ENCODE results near the gene MYO15B.

MYO15B gene

DNA sequence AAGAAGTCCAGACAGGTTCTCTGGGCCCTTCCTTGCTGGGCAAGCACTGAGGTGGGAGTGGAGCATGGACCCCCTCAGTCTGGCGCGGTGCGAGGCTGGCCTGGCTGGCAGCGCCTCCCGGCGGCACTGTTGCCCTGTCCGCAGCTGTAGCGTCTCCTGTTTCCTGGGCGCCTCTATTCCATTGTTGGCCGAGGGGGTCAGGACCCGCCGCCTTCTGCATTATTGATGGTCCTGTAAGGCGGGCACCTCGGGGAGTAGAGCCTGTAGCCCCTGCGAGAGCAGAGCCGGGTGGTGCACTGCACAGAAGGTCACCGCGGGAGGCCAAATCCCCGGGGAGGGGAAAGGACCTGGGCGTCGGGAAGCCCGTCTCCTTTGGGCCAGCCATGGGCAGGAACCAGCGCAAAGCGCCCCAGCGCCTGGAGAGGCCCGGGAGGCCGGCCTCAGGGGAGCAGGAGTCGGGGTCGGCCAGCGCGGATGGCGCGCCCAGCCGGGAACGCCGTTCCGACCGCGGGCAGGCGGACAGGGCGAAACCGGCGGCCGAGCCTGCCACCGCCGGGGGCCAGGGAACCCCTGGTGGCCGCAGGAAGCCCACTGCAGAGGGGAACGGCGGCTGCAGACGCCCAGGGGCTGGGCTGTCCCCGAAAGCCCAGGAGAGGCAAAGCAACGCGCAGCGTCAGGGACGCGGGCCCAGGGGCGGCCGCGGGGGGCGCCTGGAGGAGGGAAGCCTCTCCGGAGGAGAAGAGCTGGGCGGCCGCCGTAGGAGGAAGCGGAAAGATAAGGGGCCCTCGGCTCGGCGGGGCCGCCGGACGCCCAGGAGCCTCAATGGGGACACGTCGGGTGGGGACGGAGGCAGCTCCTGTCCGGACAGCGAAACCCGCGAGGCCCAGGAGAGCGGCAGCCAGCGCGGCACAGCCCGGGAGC is at the start of gene MYO15B:
TSS of gene MYO15B (plus strand) at position 126 of the 921 bp plus-strand sequence. CDS start at position 384, 258 bp downstream.
- DNase-seq (ENCODE audit: low spot score) (no peak), FAIRE-seq (no peak)

DNA sequence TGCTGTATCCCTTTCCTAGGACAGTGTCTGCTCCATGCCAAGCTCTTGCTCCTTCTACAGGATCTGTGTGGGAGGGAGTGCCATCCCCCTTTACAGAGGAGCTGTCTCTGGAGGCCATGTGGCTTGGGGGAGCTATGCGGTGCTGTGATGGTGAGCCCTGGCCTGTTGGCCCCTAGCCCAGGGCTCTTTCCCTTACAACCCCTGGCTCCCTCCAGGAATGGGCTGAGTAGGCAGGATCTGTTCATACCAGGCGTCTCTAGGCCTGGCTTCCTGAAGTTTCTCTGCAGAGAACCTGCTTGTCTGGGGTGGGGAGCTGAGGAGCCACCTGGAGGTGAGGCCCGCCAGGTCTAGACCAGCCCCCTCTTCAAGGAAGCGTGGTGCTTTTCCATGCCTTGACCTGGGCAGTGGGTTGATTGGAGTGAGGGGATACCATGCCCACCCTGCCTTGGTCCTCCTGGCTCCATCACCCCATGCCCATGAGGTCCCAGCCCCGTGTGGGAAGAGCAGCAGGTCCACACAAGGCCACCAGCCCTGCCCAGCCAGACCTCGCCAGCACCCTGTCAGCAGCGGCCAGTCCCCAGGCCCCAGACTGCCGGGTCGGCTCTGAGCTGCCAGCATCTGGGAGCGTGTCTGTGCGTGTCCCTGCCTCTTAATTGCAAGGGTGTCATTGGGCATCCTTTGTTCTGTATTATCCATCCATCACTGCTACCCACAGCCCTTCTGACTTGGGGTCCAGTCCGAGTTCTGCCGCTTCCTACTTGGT is 47.5 kb upstream of the MYO15B start:
- no peak for FAIRE-seq

GRCh38 chr17:75540923-75541503 is 46.6 kb upstream of the MYO15B start:
- DNase-seq (ENCODE audit: low spot score) (no peak), FAIRE-seq (no peak)

More for the DNA sequence above, 47.5 kb upstream of the MYO15B start:
- DNase-seq (ENCODE audit: low spot score) = no peak

DNA sequence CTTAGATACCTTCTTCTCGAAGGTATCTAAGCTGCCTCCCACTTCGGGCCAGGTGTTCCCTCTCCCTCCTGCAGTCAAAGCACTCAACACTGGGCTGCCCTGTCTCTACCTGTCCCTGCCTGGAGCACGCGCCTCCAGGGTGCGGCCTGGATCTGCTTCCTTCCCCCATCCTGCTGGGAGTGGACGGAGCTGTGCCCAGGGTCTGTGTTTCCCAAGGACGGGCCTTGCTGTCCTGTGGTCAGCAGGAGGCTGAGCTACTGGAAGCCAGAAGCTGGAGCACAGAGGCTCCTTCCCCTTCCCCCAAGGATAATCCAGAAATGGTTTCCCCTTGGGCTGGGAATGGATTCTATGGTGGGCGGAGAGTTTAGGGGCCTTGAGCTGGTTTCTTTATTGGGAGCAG is 45.4 kb upstream of the MYO15B start:
- FAIRE-seq (no peak), DNase-seq (ENCODE audit: low spot score) (no peak)

GRCh38 chr17:75542728-75543336 is 44.8 kb upstream of the MYO15B start:
- DNase-seq (ENCODE audit: low spot score) (no peak), FAIRE-seq (no peak)

DNA sequence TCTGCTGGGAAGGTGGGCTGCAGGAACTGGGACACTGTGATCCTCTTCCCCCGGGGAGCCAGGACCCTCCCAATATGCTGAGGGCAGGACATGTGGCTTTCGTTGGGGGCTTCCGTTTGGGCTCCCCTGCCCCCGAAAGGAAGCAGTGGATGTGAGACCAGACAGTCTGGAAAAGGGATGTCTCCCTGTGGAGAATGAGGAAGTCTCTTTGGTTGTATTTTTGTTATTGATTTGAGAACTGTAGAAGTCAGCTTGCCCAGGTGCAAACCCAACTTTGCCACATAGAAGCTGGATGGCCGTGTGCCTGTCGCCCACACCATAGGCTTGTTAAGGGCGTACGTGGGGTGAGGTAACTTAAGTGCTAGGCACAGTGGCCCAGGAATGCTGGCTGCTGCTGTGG is 43.4 kb upstream of the MYO15B start:
- no peak for FAIRE-seq

DNA sequence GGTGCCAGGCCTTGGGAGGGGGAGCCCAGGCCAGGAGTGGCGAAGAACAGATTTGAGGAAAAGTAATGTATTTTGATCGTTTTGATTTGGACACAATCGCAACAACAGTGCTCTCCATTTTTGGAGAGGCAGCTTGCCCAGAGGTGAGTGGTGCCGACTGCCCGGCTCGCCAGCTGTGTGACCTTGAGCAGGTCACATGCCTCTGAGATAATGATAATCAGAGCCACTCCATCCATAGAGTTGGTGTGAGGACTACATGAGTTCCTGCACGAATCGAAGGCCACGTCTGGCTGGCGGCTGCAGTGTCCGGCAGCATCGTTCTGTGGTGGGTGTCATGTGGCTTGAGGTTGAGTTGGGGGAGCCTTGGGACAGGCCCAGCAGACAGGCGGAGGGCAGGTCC is 41.4 kb upstream of the MYO15B start:
- DNase-seq (ENCODE audit: low spot score) (no peak), FAIRE-seq (no peak)

More for the DNA sequence above, 43.4 kb upstream of the MYO15B start:
- no peak for DNase-seq (ENCODE audit: low spot score)

GRCh38 chr17:75547091-75547490 is 40.5 kb upstream of the MYO15B start:
- FAIRE-seq = no peak

GRCh38 chr17:75548813-75549212 is 38.8 kb upstream of the MYO15B start:
- FAIRE-seq (no peak), DNase-seq (ENCODE audit: low spot score) (no peak)

More at GRCh38 chr17:75547091-75547490, 40.5 kb upstream of the MYO15B start:
- DNase-seq (ENCODE audit: low spot score) = no peak

DNA sequence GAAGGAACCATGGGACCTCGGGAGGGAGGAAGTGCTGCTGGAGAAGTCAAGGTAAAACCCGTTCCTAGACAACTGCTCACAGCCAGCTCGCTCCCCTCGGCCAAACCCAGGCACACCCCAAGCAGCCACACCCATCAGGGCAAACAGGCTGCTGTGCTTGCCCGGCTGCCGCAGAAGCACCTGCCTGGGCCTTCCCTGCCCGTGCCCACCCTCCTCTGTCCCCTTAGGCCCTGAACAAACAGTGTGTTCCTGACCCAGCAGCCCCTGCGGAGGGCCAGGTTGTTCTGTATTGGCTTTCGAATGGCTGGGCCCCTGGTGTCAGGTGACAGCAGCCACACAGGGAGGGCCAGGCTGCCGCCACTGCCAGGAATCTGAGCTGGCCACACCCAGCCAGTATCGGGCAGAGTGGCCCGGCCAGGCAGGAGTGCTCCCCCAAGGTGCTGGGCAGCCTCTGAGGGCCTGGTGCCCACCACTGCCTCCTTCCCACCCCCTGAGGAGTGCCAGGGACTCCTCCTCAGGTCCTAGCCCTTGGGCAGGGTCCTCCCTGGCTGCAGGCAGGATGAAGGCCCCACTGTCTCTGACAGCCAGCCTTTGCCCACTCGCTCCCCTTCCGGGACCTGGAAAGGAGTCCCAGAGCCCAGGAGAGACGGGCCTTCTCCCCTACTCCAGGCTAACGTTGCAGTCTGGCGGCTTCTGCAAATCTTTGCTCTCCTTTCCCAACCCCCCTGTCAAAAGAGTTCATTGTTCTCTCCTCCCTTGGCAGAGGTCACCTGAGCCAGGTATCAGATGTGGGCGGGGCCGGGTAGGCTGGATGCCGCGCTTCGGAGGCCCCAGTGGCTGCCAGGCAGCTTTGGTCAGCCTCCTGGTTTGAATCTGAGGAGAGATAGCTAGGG is 38.1 kb upstream of the MYO15B start:
- no peak for FAIRE-seq
- DNase-seq (ENCODE audit: low spot score) = no peak

- FAIRE-seq = no peak
- DNase-seq (ENCODE audit: low spot score) = no peak
Measured at GRCh38 chr17:75550139-75550465, 37.5 kb upstream of the MYO15B start.

DNA sequence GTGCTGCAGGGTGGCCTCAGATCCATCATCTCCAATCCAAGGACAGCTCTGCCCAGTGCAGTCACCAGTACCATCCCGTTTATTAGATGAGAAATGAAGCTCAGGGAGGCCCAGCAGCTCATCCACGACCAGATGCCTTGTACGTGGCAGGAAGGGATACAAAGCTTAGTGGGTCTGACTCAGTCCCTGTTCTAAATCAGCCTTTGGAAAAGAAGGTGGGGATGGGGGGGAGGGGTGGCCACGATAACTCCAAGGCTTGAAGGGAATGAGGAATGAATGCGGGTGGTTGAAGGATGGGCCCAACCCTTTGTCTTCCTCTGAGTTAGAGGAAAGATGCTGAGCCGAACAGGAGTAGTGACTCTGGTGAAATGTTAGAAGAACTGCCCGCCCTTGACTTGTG is 36.3 kb upstream of the MYO15B start:
- FAIRE-seq = no peak
- DNase-seq (ENCODE audit: low spot score) = peak; percentile 24

- DNase-seq (ENCODE audit: low spot score) = peak; percentile 11
- no peak for FAIRE-seq
Measured at GRCh38 chr17:75552425-75553294, 34.9 kb upstream of the MYO15B start.

GRCh38 chr17:75553295-75554110 is 34.1 kb upstream of the MYO15B start:
- DNase-seq (ENCODE audit: low spot score) = no peak
- no peak for FAIRE-seq

DNA sequence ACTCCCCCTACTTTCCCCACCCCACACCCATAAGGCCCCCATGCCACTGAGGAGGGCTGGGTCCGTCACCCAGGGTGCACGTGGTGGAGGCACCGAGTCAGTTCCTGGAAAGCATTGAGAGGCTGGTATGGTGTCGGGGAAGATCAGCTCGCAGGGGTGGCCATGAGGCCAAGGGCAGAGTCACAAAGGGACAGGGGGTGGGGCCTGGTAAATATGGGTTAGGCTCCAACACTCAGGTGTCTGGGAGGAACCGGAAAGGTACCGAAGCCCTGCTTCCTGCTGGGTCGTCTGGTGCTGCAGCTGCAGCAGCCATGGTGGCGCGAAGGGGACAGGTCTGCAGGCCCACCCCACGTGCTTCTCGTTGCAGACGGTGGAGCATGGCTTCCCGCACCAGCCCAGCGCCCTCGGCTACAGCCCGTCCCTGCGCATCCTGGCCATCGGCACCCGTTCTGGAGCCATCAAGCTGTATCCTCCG is 31.9 kb upstream of the MYO15B start:
- no peak for FAIRE-seq

DNA sequence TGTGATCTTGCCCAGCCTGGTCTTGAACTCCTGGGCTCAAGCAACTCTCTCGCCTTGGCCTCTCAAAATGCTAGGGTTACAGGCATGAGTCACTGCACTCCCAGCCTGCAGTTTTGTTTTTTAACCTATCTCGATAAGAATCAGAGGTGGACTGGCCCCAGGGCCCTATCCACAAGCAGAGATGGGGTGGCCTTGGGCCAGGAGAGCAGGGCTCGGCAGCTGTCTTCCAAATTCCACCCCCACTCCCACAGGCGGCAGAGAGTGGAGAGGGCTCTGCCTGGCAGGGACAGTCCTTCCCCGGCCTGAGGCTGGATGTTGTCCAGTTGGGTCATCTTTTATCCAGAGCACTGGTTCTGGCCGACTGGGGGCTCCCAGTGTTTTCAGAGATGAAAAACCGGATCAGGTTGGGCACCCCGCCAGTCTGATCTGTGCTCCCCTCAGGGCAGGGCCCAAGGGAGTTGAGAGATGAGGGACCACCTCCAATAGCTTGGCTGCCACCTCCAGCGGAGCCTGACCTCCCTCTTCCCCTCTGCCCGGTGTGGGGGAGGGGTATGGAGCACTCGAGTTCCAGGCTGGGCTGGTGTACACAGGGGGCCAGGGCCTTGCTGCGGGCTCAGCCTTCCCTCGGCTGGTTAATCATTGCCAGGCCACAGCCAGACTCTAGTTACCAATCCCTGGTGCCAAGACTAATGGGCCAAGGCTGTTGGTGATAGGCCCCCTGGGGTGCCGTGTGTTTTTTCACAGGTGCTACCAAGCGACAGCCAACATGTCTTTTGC is 30.3 kb upstream of the MYO15B start:
- FAIRE-seq (peak; percentile 94), DNase-seq (ENCODE audit: low spot score) (peak; percentile 97)

More for the DNA sequence above, 31.9 kb upstream of the MYO15B start:
- no peak for DNase-seq (ENCODE audit: low spot score)

DNA sequence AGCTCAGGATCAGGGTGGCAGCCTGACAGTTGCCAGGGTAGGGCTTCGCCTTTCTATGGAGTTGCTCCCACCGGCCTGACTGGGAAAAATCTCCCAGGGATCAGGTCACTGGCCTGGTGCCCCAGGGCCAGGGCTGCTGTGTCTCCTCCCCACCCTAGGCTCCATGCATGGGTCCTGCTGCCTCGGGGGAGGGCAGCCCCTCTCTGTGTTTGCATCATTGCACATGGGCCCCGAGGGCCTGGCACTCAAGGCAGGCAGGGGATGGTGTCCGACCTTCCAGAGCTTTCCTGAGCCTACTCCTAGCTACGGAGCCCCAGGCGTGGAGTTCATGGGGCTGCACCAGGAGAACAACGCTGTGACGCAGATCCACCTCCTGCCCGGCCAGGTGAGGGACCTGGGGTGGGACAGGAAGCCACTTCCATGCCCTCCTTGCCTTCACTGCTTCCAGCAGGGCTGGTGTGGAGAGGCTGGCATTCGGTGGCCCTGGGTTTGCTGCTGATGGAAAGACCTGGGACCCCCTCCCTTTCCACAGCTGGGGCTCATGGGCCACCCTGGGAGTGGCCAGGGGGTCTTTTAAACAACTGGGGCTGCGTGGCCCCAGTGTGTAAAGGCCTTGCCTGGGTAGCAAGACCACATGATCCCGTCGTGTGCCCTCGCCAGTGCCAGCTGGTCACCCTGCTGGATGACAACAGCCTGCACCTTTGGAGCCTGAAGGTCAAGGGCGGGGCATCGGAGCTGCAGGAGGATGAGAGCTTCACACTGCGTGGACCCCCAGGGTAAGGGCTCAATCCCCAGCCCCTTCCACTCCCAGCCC is 29.5 kb upstream of the MYO15B start:
- FAIRE-seq = no peak
- DNase-seq (ENCODE audit: low spot score) = no peak

Data from RCC 7860 (cell line).